ENCODE results near the gene NINJ2.

NINJ2 gene

DNA sequence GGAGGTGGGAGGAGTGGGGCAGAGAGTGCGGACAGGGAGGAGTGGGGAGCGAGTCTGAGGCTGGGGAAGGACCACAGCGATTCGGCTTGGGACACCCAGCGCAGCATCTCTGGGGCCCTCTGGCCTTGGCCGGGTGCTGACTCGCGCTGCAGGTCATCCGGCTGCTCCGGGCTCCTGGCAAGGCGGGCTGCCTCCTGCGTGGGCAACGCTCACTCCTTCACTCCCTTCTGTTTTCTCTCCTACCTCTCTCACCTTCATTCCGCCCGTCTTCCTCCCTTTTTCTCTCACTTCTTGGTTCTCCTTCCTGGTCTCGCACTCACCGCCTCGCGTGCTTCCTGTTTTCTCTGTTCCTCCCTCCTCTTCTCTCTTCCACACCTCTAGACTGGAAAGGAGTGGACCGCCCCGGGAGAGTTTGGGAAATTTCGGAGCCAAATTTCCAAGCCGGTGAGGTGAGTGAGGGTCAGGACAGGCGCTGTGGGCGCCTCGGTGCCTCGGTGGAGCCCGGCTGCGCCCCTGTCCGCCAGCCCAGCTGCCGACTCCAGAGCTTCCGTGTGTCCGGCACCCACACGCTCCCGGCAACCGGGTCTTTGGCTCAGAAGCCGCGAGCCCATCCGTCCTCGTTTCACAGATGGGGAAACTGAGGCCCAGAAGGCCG is 116.9 kb downstream of the NINJ2 start:
- no peak for DNase-seq

DNA sequence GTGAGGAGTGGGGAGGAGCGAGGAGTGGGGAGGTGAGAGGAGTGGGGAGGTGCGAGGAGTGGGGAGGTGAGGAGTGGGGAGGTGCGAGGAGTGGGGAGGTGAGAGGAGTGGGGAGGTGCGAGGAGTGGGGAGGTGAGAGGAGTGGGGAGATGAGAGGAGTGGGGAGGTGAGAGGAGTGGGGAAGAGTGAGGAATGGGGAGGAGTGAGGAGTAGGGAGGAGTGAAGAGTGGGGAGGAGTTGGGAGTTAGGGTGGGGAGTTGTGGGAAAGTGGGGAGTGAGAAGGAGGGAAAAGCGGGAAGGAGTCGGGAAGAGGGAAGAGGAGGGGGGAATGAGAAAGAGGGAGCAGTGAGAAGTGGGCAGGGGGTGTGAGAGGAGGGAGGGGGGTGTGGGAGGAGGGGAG is 117.4 kb downstream of the NINJ2 start:
- no peak for DNase-seq

DNA sequence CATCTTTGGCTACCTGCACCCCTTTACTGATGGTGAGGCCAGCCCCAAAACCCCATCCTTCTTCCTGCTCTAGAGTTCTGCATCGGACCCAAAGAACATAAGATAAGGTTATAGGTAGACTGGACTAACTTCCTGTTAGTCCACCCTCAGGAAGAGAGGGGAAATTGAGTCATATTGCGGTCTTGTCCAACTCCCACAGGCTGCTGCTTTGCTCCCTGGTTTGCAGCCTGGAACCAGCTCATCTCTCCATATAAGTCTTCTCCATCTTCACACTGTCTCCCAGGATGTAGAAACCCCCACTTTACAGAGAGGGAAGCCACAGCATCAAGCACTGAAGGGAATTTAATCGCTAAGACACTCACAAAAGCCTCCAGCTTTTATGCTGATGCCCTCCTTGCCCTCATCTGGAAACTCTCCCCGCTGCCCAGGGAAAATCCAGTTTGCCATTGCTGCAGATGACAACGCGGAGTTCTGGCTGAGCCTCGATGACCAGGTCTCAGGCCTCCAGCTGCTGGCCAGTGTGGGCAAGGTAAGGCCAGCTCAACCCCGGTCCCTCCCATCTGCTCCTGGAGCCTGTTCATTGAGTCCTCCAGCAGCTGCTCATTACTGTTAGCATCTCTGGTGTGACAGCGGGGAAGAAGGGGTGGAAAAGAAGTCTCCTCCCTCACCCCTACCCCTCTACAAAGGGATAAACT is 118.2 kb downstream of the NINJ2 start:
- no peak for DNase-seq

DNA sequence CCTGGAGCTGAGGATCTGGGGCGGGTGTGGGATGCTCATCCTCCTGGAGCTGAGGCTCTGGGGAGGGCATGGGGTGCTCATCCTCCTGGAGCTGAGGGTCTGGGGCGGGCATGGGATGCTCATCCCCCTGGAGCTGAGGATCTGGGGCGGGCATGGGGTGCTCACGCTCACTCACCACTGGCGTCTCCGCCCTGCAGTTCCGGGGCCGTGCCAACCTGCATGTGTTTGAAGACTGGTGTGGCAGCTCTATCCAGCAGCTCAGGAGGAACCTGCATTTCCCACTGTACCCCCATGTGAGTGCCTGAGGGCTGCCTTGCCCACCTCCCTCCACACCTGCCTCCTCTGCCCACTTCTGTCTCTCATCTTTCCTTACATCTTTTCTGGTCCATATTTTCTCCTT is 119.1 kb downstream of the NINJ2 start:
- no peak for DNase-seq

DNA sequence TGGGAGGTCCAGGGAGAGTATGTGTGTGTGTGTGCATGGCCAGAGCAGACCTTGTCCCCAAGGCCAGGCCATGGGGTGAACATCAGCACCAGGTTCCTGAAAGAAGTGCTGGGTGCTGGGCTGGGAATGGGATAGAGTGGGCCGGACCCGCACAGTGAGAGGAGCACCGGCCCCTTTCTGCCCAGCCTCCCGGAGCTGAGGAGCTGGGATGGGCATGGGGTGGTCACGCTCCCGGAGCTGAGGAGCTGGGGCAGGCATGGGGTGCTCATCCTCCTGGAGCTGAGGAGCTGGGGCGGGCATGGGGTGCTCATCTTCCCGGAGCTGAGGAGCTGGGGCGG is 120.2 kb downstream of the NINJ2 start:
- DNase-seq = no peak

DNA sequence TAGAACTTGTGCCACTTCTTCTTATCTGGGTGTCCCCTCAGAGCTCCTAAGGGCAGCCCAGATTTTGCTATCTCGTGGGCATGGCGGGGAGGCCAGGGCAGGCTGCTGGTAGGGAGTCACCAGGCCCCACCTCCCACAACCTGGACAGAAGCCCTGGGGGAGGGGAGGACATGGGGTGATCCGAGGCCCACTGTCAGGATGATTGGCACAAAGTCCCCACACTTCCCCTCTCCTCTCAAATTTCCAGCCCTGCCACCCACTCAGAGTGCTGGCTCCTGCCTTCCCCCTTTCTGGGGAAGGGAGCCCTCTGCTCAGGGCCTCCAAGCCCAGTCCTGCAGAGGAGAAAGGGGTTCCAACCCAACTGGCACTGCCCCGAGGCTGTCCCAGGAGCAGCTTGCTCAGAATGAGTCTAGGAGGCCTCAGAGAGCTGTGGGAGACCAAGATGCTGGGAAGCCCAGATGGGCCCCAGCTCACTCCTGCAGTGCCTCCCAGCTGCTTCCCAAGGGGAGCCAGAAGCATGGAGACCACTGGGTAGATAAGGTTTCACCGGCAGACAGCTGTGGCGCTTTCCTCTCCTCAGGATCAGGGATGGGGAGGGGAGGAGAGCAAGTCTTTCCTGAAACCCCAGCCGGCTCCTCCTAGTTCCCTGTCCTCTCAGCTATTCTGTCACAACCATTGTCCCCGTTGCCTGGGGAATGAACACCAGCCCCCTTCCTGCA is 120.7 kb downstream of the NINJ2 start:
- no peak for DNase-seq

DNA sequence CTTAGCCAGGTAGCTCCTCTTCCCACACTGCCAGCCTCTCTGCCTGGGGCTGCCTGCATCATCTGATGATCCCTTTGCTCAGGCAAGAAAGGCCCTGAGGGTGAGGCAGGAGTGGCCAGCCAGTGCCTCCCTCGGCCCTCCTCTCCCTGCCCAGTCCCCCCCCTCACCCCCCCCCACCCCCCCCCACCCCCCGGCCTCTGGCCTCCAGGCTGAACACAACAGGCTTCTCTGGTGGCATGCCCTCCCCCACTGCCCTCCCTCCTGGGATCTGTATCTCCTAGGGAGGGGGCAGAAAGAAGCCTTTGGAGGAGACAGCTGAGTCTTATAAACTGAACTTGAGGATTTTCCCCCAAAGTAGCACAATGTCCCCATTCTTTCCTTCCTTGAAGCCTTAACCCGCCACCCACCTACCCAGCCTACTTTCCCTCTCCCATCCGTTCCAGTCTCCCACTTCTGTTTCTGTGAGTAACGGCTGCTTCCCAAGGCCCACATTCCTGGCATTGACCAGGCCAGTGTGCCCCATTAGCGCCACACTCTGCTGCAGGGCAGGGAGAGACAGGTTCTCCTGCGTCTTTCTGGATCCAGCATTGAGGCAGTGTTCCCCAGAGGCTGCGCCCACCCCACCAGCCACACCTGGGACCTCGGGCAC is 121.4 kb downstream of the NINJ2 start:
- no peak for DNase-seq

DNA sequence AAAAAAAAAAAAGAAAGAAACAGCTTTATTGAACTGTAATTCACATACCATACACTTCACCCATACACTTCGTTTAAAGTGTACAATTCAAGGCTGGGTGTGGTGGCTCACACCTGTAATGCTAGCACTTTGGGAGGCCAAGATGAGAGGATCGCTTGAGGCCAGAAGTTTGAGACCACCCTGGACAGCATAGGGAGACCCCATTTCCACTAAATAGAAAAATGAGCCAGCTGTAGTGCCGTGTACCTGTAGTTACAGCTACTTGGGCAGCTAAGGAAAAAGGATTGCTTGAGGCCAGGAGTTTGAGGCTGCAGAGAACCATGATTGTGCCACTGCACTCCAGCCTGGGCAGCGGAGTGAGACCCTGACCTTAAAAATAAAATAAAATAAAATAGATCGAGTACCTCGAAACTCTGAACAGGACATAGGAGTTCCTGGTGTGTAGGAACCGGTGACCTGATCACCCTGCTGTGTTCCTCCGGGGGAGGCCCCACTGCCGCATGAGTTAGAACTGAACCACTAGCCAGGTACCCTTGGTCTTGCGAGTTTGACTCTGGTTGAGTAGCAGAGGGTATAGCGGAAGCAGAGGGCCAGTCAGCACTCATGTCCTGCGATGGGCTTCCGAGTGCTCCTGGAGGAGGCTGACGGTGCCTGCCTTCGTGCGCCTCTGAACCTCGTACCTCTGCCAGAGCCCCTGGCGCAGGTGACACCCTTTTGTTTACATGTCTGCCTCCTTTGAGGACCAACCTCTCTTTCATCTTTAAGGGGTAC is 123.5 kb downstream of the NINJ2 start:
- DNase-seq = no peak

DNA sequence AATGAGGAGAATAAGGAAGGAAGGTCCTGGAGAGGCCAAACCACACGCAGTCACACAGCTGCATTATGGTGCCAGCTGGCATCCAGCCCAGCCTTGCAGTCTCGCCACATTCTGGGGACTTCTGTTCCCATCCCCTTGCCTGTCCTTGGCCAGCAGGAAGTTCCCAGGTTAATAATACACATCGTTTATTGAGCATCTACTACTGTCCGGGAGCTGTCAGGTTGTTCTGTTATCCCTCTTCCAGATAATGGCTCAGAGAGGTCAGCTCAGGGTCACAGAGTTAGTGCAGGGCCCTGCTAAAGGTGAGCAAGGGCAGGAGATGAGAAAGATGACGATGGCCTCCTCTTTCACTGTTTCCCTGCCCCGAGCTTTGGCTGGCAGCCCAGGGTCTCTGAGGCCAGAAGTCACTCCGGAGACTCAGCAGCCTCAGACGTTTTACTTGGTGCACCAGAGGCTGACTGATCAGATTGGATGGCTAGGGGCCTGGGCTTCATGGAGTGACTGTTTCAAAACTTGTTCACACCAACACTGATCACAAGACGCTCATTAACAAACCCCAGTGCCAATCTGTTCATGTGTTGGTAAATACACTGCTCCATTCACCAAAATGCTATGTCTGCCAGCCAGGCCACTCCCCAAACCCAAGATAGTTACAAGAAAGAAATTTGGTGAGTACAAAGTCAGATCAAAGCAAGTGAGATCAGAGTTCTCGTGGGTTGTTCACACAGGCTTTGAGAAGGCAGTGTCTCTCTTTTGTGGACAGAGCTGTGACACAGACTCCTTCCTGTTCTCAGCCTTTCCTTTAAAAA is 124.3 kb downstream of the NINJ2 start:
- no peak for DNase-seq

DNA sequence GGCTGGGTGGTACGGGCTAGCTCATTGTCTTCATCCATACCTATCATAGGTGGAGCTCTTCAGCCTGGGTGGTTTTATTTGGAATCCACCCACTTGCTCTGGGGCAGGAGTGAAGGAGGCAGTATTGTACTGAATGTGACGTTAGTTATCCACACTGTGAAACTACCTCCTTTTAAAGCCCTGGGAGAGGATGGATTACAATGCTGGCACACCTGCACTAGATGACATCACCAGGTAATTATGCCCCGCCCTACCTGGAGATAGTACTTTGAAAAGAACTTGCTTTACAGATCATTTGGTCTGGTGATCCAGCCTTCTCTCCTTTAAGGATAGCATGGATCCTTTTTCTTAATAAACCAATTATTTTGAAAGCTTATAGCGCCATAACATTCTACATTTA is 125.5 kb downstream of the NINJ2 start:
- no peak for DNase-seq

DNA sequence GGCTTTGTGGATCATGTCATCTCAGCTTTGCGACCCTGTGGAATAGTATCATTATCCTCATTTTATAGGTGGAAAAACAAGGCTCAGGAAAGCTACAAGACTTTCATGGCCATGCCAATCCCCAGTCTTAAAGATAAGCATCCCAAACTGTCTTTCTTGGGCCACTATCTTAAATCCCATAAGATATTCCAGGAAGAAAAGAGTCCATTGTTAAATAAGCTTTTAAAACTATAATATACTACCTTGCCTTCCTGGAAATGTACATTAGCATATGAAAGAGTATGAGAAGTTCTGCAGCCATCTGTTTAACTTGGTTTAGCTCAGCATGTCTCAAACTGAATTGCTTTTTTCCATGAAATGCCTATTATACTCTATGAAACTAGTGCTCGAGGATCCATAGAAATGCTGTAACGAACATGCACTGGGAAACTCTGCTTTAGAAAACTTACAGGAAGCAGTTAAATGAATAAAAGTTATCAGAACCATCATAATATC is 126.4 kb downstream of the NINJ2 start:
- no peak for DNase-seq

DNA sequence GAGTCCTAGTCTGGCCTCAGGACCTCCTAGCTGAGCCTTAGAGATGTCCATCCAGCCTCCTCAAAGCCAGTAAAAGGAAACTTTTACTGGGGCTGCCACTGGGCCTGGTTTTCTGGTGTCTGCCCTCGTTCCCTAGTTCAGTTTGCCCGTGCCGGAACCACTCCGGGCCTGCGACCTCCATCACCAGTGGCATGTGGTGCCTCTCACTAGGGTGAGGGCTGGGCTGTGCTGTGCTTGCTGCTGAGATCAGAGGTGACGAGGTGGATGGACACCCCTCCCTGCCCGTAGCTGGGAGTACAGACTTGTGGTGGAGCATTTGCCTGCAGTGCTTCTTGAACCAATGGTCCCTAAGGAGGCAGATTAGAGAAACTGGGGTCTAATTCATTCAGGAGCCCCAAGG is 127.8 kb downstream of the NINJ2 start:
- DNase-seq = no peak

DNA sequence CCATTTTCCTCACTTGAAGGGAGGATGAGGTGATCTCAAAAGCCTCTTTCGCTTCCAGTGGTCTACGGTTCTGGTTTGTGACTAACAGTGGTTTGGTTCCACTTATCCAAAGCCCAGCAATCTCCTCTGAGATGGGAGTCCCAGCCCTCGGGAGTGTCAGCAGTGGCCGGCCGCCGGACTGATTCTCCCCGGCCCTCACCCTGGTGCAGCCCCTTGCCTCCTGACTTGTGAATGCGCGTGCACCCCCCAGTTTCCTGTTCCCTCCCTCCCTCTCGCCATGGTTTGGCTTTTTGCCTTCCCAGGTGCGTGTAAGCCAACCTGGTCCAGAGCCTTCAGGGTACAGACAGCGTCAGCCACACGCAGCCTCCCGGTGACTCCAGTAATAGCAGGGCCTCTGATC is 129.0 kb downstream of the NINJ2 start:
- DNase-seq = no peak

DNA sequence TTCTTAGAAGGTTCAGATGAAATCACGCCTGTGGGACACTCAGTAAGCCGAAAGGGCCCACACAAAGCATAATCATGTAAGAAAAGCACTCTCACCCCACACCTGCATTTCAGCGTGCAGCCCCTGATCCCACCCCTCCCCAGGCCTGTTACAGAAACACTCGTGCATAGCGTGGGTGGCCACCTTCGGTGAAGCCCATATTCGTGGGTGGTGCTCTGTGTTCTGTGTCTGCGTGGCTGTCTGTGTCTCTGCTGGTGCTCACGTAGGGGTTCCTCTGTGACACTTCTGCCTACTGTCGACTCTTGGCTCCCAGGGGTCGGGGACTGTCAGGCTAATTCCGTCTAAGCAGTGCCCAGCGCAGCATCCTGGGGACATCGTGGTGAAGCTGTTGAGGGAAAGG is 129.5 kb downstream of the NINJ2 start:
- DNase-seq = no peak

DNA sequence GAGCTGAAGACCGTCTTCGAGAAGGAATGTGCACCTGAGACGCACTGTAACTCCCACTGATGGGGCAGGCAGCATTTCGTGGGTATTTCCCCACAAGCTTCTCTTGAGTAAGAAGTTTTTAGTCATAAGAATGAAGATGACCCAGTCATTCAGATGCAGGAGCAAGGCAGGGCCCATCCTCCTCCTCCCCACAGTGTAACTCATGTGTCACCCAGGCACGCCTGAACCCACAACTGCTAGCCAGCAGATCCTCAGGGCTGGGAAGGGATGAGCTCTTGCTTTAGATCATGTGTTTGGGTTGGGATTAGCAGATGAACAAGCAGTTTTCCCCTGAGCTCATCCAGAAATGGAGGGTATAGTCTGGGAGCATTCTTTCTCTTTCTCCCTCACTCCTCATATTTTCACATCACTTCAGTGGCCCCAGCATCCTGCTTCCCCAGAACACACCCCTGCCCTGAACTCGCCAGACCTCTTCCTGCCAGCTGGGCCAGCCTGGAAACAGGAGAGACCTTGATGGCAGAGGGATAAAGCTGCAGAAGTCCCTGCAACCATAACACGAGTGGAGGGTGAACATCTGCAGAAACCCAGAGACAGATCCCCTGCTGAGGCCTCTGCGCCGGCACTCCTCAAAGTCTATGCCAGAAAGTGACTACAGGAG is 130.2 kb downstream of the NINJ2 start:
- DNase-seq = no peak

DNA sequence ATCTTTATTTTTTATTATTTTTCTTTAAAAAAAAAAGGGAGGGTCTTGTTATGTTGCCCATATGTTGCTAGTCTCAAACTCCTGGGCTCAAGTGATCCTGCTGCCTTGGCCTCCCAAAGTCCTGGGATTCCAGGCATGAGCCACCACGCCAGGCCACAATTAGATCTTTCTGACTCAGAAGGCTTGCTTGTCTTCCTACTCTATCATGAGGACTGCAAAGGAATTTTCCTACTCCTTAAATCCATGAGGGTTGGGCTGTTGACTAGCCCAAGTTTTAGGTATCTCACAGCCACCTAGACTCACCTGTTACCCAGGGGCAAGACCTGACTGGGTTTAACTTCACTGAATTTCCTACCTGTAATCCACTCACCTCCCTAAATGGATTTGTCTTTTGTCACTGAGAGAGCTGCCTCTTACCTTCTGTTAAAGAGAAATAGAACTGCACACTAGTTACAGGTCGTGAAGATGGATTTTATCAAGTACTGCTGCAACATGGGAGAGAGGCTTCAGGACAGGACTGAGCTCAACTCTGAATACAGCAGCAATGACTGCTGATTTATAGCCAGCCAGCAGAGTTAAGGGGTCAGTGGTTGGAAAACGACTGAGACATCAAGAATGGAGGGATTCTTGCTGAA is 131.2 kb downstream of the NINJ2 start:
- no peak for DNase-seq

DNA sequence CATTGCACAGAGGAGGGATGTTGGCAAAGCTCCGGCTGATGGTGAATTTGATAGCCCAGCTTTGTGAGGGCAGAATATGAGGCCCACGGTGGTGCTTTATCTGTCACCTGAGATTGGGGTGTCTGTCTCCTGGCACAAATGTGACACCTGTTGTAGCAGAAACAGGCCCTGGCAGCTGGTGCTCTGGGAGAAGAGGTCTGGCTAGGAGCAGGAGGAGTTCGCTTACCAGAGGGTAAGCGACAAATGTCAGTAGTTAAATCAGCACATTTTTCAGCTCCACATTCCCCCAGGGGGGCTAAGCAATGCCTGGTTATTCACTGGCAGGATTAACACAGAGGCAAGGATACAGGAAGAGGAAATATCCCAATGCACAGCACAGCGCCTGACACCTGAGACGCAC is 132.4 kb downstream of the NINJ2 start:
- no peak for DNase-seq

DNA sequence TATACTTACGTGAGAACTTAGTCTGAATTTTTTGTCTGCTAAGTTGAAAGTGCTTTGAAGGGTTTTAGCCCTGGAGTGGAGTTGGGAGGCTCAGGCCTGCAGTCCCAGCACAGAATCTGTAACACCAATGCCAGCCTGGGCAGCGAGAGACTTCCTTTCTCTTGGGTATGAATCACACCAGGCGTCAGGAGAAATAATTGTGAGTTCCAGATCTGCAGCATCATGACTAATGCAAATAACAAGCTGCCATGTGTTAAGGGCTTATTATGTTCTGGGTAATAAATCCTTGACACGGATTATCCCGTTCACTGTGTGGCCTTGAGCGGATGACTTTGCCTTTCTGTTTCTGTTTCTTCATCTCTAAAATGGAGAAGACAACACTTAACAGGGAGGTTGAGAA is 132.9 kb downstream of the NINJ2 start:
- DNase-seq = no peak

DNA sequence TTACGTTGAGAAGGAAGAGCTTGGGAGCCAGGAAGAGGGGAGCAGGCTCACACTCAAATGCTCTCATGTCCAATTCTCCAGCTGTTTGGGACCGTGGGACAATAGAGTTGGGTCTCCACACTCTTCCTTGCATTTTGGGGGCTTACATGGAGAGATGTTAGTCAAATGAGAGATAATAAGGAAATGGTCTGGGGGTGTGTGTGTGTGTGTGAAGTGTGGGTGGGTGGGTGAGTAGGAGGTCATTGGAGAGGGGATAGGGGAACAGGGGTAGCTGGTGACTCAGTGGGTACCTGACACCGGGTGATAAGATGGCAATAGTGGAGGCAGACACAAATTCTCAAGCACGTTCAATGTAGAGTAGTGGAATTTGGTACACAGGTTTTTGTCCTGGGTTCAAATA is 135.5 kb downstream of the NINJ2 start:
- DNase-seq = no peak

DNA sequence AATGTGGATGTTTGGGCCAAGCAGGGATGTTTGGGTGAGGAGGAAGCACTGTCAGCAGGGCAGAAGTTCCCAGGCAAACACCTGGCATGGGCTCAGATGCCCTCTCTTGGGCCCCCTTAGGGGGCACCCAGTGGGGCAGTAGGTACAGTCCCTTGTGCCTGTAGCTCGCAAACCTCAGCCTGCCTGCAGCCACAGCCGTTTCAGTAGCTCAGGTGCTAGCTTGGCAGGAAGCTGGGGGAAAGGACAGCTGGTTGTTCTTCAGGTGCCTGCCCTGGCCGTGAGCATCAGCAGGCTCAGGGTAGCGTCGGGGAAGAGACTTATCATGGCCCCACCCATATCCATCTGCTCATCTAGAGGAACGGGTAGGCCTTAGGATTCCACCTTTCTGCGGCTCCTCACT is 136.0 kb downstream of the NINJ2 start:
- DNase-seq = no peak

DNA sequence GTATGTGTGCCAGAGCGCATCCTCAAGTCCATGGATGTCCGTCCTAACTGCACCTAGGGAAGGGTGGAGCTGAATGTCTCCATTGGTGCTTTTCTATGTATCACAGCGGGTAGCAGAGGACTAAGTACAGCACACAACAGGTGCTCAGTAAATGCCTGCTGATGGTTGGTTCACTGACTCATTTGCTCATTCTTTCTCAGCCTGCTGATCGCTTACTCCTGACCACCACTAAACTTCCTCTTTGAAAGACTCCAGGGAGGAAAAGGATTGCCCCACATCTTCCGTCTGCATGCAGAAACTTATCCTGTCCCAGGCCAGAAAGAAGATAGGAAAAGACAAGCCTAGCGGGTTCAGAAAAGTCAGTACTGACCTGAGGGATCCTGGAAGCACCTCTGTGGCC is 137.2 kb downstream of the NINJ2 start:
- no peak for DNase-seq

Measured in SHP77 treated with DMSO at 0.1 percent for 48 hours (cell line).